ENCODE results near the gene MZB1. TPM values are rescaled to one million over a fixed set of nuclear protein-coding genes. Genes with fewer than 3 reads are reported as not detected.
"Not testable (repeated sequence)": the region's sequence is repeated elsewhere in the genome, so short reads cannot be mapped to it uniquely, and the experiment has no call there.

MZB1 gene
- total RNA-seq, 1 experiment from 2014 or later, result not detected

DNA sequence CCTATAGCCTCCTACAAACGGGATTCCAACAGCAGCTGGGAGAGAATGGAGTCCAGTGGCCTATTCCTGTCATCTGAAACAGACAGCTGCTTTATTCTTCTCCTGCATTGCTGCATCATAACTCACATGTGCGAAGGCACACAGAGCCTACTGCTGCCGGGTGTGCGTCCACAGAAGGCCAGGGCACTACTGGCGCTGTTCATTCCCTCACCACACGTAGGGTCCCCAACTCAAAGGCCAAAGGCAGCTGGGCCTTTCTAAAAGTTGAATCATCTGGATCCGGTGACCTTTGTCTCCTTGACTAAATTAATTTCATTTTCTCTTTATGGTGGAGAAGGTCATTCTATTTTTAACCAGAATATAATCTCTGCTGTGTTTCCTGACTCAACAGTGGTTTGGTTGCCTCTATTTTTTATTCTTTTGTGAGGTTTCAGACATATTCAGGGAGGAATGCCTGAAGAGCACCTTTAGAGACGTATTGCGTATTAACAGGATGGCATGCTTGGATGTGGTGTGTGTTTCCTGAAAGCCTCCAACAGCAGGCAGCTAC lies 24.9 kb upstream of the MZB1 start:
- DNase-seq, result no peak
- no peaks in the 10 kb centered on the region for H3K9me3 ChIP-seq
- no peaks in the 10 kb centered on the region for H3K36me3 ChIP-seq

DNA sequence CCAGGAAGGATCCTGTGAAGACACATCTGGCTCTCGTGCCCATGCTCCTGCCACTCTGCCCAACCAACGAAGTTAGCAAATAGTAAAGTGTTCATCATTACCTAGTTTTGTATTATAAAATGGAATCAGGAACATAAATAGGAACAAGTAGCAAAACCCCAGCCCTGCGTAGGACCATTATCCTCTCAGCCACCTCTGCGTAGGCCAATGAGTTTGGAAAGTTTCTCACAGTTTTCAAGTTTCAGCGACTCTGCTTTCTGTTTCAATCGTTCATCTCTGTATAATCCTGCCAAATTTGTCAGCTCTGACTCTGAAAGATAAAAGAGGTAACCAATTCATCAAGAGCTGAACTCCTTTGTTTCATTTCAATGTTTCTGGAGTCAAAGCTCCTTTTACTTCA lies 24.2 kb upstream of the MZB1 start:
- H3K4me3 ChIP-seq, result no peak overlapping the region
- no peak for DNase-seq
- no peaks in the 10 kb centered on the region; the same call in 1 of the 2 replicates for H3K27me3 ChIP-seq
- no peaks in the 10 kb centered on the region for H3K9me3 ChIP-seq
- H3K36me3 ChIP-seq, result no peaks in the 10 kb centered on the region

More for the DNA sequence above, 24.9 kb upstream of the MZB1 start:
- Histone ChIP-seq H3K27me3 (no peaks in the 10 kb centered on the region; the same call in 1 of the 2 replicates), H3K4me3 (no peak overlapping the region)

DNA sequence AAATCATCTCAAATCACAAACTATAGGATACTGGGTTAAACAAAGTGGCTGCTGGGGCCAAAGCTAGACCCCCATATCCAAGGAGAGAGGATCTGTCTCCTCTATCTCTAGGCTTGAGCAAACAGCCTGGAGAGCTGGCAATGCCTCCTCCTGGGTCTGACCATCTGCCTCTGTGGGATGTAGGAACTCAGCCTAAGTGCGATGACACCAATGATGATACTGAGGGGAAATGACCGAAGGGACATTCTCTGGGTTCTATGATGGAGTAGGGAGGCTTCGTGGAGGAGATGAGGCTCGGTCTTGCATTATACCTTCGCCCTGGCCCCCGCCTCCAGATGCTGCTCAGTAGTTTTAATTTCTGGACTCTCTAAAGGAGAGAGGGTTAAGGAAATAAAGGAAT lies 23.4 kb upstream of the MZB1 start:
- Histone ChIP-seq H3K9me3 (no peaks in the 10 kb centered on the region), H3K36me3 (no peaks in the 10 kb centered on the region), H3K27me3 (no peaks in the 10 kb centered on the region; the same call in 1 of the 2 replicates), H3K4me3 (no peak overlapping the region)
- DNase-seq, result no peak

DNA sequence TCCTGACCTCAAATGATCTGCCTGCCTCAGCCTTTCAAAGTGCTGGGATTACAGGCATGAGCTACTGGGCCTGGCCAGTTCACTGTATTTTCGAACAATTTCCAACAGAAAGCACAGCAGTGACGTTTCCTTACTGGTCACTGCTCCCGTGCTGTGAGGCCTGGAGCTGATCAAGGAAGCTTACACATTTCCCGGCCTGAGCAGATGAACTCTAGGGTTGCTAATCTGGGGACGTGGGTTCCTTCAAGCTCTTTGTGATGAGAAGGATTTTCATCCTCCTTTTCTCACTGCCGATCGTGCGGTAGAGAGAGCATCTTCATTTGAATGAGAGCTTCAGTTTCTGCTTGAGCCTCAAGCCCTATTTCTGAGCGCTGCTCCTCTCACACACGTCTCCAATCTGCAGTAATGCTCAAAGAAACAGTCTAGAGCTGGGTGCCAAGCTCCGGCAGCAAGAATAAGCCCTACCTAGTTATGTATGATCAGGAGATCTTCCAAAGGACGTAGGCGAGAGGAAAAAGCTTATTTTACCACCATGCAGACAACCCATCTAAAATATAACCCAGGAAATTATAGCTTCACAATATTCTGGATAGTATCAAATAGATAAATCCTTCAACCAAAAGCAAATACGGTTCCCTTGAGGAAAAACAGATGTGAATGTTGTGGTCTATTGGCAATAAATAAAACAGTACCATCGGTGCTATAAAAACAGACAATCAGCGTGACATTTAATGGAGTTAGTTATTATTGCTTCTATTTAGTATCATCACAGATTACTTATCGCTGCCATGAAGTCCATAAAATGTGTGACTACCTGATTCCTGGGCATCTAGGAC lies 21.5 kb upstream of the MZB1 start:
- DNase-seq, result no peak

DNA sequence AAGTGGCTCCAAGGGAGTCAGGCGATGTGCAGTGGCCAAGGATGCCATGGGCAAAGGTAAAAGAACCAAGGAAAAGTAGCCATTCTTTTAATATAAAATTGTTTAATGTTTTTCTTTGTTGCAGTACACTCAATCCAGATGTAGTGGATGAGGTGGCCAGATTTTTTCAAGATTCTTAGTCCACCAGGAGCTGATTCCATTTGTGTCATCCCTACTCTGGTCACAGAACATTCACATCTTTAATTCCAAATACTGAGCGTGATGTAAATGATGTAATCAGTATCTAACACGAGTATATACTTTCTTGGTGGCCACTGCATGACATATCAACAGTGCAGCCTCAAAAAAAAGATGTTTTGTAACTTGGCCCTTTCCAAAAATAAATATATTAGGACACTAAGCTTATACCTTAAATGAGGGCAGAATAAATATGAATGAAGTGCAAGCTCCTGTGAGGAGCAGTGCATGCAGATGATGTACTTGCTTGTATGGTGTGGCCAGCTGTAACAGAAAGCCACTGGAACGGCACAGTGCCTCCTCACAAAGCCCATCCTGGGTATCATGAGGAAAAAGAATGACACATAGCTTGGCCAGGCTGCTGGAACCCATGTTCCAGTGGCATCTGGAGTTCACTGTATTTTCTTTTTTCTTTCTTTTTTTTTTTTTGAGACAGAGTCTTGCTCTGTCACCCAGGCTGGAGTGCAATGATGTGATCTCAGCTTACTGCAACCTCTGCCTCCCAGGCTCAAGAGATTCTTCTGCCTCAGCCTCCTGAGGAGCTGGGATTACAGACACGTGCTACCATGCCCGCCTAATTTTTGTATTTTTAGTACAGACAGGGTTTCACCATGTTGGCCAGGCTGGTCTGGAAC lies 20.6 kb upstream of the MZB1 start:
- H3K27me3 ChIP-seq, result no peaks in the 10 kb centered on the region; the same call in 1 of the 2 replicates
- no peaks in the 10 kb centered on the region for H3K36me3 ChIP-seq
- DNase-seq, result no peak
- H3K4me3 ChIP-seq, result no peak overlapping the region
- H3K9me3 ChIP-seq, result no peaks in the 10 kb centered on the region

More for the DNA sequence above, 21.5 kb upstream of the MZB1 start:
- Histone ChIP-seq H3K9me3 (no peaks in the 10 kb centered on the region), H3K27me3 (no peaks in the 10 kb centered on the region; the same call in 1 of the 2 replicates), H3K4me3 (no peak overlapping the region), H3K36me3 (no peaks in the 10 kb centered on the region)

DNA sequence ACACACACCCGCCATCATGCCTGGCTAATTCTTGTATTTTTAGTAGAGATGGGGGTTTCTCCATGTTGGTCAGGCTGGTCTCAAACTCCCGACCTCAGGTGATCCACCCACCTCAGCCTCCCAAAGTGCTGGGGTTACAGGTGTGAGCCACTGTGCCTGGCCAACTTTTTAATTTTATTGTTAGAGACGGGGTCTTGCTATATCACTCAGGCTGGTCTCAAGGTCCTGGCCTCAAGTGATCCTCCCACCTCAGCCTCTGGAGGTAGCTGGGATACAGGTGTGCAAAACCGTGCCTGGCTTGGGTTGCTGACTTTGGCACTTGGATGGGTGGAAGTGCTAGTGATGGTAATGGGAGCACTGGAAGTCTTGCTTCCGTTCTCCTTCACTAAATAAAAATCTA lies 19.4 kb upstream of the MZB1 start:
- H3K36me3 ChIP-seq, H3K4me3 ChIP-seq, DNase-seq, H3K9me3 ChIP-seq, H3K27me3 ChIP-seq: not testable (repeated sequence)

DNA sequence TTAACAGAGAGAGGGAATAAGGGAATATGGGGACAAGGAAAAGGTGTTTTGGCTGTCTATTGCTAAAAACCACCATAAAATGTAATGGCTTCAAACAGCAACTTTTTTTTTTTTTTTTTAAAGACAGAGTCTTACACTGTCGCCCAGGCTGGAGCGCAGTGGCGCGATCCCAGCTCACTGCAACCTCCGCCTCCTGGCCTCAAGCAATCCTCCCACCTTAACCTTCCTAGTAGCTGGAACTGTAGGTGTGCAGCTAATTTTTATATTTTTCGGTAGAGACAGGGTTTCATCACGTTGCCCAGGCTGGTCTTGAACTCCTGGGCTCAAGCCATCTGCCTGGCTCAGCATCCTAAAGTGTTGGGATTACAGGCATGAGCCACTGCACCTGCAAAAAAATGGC lies 18.5 kb upstream of the MZB1 start:
- H3K27me3 ChIP-seq, result no peaks in the 10 kb centered on the region; the same call in 1 of the 2 replicates
- no peak for DNase-seq
- H3K9me3 ChIP-seq, result no peaks in the 10 kb centered on the region
- H3K36me3 ChIP-seq, result no peaks in the 10 kb centered on the region
- no peak overlapping the region for H3K4me3 ChIP-seq

DNA sequence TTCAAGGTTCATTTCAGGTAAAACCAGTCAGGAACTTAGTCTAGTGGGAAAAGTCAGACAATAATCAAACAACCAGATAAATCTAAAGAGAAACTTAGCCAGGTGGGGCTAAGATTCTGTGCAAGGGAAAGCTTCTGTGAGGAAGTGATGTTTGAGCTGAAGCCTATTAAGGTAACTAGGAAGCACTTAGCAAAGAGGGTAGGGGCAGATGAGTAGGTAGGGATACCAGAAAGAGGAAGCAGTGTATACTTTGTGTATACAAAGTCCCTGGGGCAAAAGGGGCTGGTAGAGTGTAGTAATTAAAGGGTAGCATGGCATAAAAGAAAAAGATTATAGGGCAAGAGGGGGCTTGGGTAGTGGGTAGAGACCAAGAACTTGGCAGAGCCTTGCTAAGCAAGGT lies 17.8 kb upstream of the MZB1 start:
- Histone ChIP-seq H3K4me3 (no peak overlapping the region), H3K36me3 (no peaks in the 10 kb centered on the region), H3K27me3 (no peaks in the 10 kb centered on the region; the same call in 1 of the 2 replicates), H3K9me3 (no peaks in the 10 kb centered on the region)
- DNase-seq, result no peak

DNA sequence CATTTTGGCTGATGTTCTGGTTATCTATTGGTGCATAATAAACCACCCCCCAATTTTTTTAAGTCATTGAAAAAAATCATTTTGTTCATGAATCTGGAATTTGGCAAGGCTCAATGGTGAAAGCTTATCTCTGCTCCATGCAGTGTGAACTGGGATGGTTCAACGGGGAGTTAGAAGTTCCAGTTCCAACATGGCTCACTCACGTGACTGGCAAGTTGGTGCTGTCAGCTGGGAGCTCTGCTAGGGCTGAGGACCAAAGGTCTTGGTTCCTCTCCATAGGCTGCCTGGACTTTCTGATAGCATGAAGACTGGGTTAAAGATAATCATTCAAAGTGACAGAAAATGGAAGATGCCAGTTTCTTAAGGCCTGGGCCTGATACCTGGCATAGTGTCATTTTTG lies 17.2 kb upstream of the MZB1 start:
- no peaks in the 10 kb centered on the region for H3K36me3 ChIP-seq
- no peaks in the 10 kb centered on the region for H3K9me3 ChIP-seq
- DNase-seq, result no peak
- H3K4me3 ChIP-seq, result no peak overlapping the region
- no peaks in the 10 kb centered on the region; the same call in 1 of the 2 replicates for H3K27me3 ChIP-seq

DNA sequence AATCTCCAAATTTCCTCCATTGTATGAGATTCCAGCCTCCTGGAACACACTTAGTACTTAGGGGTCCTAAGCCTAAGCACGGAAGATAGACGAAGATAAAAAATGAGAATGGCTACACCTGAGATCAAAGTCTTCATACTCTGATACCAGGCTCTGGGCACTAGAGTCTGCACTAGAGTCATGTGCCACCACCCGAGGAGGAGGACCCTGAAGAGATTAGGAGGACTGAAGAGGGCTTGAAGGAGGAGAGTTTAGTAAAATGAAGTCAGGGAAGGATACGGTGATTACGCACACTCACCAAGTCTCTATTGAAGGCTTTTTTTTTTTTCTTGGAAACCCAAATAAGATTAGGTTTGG lies 14.7 kb upstream of the MZB1 start:
- DNase-seq, result no peak
- H3K27me3 ChIP-seq, result no peaks in the 10 kb centered on the region
- no peaks in the 10 kb centered on the region for H3K36me3 ChIP-seq
- H3K9me3 ChIP-seq, result no peaks in the 10 kb centered on the region
- peak overlapping the region; percentile 55 for H3K4me3 ChIP-seq

DNA sequence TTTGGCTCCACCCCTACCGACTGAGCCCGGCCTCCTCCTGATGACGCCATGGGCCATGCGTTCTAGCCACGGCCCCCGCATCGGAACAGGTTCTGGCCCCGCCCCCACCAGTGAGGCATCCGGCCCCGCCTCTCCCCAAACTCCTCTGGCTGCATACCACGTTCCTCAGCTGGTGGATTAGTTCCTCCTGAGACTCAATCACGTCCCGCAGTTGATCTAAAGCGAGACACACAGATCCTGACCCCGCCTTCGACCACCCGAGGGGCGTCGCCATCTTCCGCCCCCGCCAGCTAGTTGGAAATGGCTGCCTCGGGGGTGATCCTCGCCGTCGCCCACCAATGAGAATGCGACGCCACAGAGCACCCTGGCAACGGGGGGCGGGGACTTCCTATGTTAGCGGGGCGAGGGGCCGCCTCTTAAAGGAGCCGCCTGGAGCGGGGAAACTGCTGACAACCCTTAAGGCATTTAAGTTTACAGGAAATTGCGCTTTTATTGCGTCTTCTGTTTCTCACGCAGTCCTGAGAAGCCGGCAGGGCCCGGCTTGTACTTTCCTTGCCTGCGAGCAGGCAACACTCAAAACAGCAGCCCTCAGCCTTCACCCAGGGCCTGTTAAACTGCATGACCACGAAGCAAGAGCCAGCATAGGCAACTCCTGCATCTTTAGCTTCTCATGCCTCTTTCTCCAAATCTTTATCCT lies 14.2 kb upstream of the MZB1 start, which contains the start of gene SPATA24:
Gene SPATA24, minus strand, starts transcription at position 303 of the 697 bp plus-strand sequence. Its CDS starts 29 bp downstream, at position 274.
- H3K27me3 ChIP-seq, result no peaks in the 10 kb centered on the region
- H3K36me3 ChIP-seq, result no peaks in the 10 kb centered on the region
- H3K4me3 ChIP-seq, result peak within 1 kb of the TSS; percentile 55
- no peaks in the 10 kb centered on the region for H3K9me3 ChIP-seq
- DNase-seq, result peak; percentile 99

DNA sequence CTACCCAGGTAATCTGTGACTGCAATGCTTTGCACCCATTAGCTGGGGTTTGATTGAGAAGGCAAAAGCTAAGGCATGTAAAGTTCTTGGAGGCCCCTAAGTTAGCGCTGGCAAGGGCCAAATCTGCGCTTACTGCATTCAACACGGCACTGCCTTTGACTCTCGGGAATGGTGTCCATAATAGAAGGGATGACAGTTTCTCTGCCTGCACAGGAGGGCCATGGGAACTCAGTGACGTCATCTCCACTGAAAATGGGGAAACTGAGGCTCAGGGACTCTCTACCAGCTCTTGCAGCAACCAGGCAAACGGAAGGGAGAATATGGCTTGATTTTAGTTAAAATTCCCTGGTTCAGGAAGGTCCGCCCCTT lies 13.7 kb upstream of the MZB1 start:
- Histone ChIP-seq H3K4me3 (peak overlapping the region; percentile 55), H3K27me3 (no peaks in the 10 kb centered on the region), H3K36me3 (no peaks in the 10 kb centered on the region), H3K9me3 (no peaks in the 10 kb centered on the region)
- no peak for DNase-seq

DNA sequence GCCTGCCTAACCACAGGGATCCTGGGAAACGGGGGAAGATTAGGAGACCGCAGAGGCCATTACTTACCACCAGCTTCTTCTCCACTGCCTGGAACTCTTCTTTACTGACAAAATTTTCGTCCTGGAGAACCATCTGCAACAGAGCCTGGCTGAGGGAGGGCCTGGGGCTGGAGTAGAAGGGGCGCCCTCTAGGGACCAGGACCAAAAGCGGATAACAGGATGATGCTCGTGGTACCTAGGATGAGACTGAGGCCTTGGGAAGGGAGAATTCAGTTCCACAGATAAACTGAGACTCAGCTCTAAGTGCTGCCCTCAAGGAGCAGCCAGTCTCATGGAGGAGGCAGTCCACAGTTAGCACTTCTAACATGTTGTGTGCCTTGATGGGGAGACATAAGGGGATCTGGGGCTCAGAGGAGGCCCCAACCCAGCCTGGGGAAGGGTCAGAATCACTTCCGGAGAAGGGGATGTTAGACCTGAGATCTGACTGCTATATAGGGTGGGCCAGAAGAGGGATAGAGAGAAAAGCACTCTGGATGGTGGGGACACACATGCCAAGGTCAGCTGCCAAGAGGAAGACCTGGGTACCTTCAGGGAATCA lies 12.9 kb upstream of the MZB1 start:
- no peaks in the 10 kb centered on the region for H3K36me3 ChIP-seq
- H3K9me3 ChIP-seq, result no peaks in the 10 kb centered on the region
- no peaks in the 10 kb centered on the region for H3K27me3 ChIP-seq
- no peak overlapping the region for H3K4me3 ChIP-seq
- peak; percentile 45 for DNase-seq

DNA sequence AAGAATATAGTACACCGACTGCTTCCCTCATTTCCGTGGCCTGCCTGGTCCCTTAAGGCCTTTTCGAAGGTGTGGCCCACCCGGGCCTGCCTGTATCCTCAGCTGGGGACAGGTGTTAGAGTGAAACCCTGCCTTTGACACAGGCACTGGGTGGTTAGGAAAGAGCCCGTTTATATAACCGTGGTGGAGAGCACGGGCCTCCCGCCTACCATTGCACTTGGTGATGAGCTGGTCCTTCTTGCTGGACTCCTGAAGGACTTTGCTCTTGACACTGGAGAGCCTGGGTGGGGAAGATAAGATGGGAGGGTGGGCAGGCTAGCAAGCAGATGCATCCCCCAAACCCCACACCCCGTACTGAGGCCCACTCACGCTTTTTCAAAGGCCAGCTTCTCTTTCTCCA lies 11.8 kb upstream of the MZB1 start:
- no peaks in the 10 kb centered on the region for H3K9me3 ChIP-seq
- H3K4me3 ChIP-seq, result no peak overlapping the region

DNA sequence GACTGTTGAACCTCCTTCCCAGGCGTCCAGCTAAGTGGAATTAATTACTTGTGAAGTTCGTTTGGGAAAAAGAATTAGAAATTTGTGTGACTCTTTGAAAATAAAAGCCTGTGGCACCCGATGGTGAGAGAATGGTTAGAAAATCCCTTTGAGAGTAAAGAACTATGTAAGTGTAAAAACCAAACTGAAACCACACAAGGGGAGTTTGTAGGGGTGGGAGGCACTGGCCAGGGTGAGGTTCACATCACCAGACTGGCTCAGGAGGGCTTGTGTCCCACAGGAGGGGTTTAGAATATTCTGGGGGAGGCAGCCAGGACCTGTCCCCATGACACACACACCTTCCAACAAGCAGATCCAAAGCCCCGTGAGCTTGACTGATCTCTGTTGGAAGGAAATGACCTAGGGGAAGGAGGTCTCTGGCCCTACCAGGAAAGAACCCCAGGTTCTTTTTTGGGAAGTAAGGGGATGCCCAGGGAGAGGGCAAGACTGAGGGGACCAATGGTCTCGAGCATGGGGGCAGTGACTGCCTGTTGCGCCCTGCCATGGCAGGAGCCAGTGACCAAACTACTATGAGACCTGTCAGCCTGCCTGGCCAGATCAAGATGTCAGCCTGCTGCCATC lies 9.9 kb upstream of the MZB1 start:
- no peak overlapping the region for H3K4me3 ChIP-seq
- H3K9me3 ChIP-seq, result no peaks in the 10 kb centered on the region
- H3K36me3 ChIP-seq, result no peaks in the 10 kb centered on the region
- no peaks in the 10 kb centered on the region for H3K27me3 ChIP-seq
- DNase-seq, result no peak

More for the DNA sequence above, 11.8 kb upstream of the MZB1 start:
- no peak for DNase-seq
- no peaks in the 10 kb centered on the region for H3K27me3 ChIP-seq
- H3K36me3 ChIP-seq, result no peaks in the 10 kb centered on the region

DNA sequence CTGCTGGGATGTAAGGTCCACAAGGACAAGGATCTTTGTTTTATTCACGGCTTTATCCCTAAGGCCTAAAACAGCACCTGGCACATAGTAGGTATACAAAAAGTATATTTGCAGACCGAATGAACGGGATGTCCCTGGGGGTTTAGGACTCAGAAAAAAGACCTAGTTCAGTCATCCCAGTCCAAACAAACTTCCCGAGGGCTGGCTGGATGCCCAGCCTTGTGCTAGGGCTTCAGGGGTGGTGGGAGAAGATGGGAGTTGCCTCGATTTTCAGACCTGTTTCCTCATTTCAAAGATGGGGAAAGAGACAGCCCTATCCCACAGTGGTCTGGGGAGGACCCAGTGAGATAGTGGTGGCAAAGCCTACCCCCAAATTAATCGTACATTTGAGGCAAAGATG lies 8.2 kb upstream of the MZB1 start:
- H3K36me3 ChIP-seq, result no peaks in the 10 kb centered on the region
- peak; percentile 57 for DNase-seq
- H3K4me3 ChIP-seq, result no peak overlapping the region
- H3K27me3 ChIP-seq, result no peaks in the 10 kb centered on the region
- no peaks in the 10 kb centered on the region for H3K9me3 ChIP-seq

Data from MG63 (cell line).